Measurements from ENCODE around the gene PLEKHD1.
A peak's percentile ranks its signal among the peaks of the same experiment; 100 is the strongest.

Gene PLEKHD1

GRCh38 chr14:69574954-69575295 lies 90.4 kb downstream of the PLEKHD1 start:
- in situ Hi-C loops (cut with HindIII; ENCODE audit: low pct_ligation_motif_present, low sequenced_read_pairs): no loop called here
- H3K27ac ChIP-seq: no peak overlapping the region
- H3K4me3 ChIP-seq (ENCODE audit: low read depth, low read length): no peak overlapping the region
- no peak for TF ChIP-seq CTCF (IDR thresholded peaks at IDR 0.05; ENCODE audit: low read depth, low read length, missing control alignments)
- H3K36me3 ChIP-seq (replicated peaks): no peaks in the 10 kb centered on the region
- DNase-seq: no peak
- H3K27me3 ChIP-seq (replicated peaks): peaks cover 46% of the 10 kb centered on the region

- TF ChIP-seq CTCF (IDR thresholded peaks at IDR 0.05; ENCODE audit: low read depth, low read length, missing control alignments): no peak
- no peaks in the 10 kb centered on the region for H3K36me3 ChIP-seq (replicated peaks)
- no peak overlapping the region for H3K4me3 ChIP-seq (ENCODE audit: low read depth, low read length)
- H3K27ac ChIP-seq: no peak overlapping the region
- peaks cover 6% of the 10 kb centered on the region for H3K27me3 ChIP-seq (replicated peaks)
- no peak for DNase-seq
- in situ Hi-C loops (cut with HindIII; ENCODE audit: low pct_ligation_motif_present, low sequenced_read_pairs): no loop called here
Observed at GRCh38 chr14:69579476-69579875, 94.9 kb downstream of the PLEKHD1 start.

- peak; percentile 81 for TF ChIP-seq CTCF (IDR thresholded peaks at IDR 0.05; ENCODE audit: low read depth, low read length, missing control alignments)
- no peaks in the 10 kb centered on the region for H3K36me3 ChIP-seq (replicated peaks)
- DNase-seq: peak; percentile 78
- peaks cover 5% of the 10 kb centered on the region for H3K27me3 ChIP-seq (replicated peaks)
- in situ Hi-C loops (cut with HindIII; ENCODE audit: low pct_ligation_motif_present, low sequenced_read_pairs): no loop called here
- no peak overlapping the region for H3K4me3 ChIP-seq (ENCODE audit: low read depth, low read length)
- H3K27ac ChIP-seq: no peak overlapping the region
Observed at GRCh38 chr14:69580009-69580577, 95.6 kb downstream of the PLEKHD1 start.

Measured in brain microvascular endothelial cell (primary cell).